HT-29 (cell line): Measurements from ENCODE around the gene C2CD2. TPM values are rescaled to one million over a fixed set of nuclear protein-coding genes. Genes with fewer than 3 reads are reported as not detected.

Experiments
- DNase-seq: peaks from one replicate; pipeline ENCODE4 v3.0.0-alpha.2; 2015; ENCODE audit warnings: low spot score
- total RNA-seq: library from RNA; depleted of rRNA; stranded (reverse); fragments of >200 nt; shearing (Covaris generic); gene quantifications from 2 replicates; pipeline ENCODE4 v1.2.3, GENCODE V29; 2014

Gene C2CD2
- total RNA-seq, 1 experiment from 2014 or later: 10.6 TPM

DNA sequence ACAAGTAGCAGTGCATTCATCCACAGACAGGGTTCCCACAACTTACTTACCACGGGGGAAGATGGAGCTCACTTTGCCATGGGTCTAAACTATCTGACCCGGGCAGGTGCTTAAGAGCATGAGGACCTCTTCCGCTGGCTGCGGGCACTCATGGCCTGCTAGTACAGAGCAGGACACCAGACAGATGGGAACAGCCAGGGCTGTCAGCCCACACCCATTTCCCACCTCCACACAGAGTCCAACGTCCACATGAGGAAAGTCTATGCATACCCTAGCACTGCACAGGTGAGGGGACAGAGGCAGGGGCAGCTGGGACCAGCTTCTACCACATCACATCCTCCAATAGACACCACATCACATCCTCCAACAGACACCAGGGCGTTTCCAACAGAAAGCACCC lies 38.9 kb downstream of the C2CD2 start:
- DNase-seq: no peak

GRCh38 chr21:41914358-41914757 lies 39.5 kb downstream of the C2CD2 start:
- no peak for DNase-seq

DNA sequence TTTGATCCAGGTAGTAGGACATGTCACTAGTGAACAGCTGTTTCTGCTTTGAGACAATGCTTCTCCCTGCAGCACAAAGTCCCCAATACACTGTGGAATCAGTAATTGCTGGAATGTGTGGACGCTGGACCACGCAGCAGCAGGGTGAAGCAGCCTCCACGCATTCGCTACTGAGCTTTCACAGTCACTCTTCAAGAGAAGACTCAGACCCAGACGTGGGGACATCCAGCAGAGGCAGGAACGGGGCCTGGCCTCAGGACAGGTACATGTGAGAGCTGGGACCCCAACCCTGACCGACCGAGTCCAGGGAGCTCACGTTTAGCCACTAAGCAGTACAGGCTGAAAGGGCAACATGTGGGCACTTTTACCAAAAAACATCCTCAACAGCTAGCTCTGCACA lies 40.6 kb downstream of the C2CD2 start:
- no peak for DNase-seq

- no peak for DNase-seq
Observed at GRCh38 chr21:41908829-41909228, 45.0 kb downstream of the C2CD2 start.

DNA sequence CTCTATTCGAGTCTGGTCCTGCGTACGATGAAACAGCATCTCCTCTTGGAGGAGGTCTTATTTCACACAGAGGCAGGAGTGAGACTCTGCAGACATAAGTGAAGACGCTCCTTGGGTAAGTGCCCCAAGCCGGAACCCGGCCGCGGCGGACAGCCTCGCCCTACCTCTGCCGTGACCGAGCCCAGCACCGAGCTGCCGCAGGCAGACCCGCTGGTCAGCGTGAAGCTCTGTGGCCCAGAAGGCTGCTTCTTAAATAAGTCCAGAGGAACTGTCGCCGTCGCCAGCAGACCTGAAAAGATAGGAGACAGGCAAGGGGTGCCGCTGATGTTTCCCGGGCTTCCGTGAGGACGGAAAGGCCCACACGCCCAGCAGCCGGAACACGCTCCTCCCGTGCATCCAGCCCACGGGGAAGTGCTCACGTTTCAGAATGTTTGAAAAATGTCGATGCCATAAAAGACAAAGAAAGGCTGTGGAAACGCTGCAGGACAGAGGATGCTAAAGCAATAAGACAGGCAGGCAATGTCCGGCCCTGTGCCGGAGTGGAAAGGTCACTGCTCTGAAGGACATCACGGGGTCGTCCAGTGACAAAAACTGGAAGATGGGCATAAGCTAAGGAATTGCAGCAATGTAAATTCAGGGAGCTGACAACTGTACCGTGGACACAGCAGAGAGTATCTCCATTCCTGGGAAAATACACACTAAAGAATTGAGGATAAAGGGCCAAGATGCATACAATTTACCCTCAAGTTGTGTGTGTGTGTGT lies 46.1 kb downstream of the C2CD2 start:
- DNase-seq: no peak

DNA sequence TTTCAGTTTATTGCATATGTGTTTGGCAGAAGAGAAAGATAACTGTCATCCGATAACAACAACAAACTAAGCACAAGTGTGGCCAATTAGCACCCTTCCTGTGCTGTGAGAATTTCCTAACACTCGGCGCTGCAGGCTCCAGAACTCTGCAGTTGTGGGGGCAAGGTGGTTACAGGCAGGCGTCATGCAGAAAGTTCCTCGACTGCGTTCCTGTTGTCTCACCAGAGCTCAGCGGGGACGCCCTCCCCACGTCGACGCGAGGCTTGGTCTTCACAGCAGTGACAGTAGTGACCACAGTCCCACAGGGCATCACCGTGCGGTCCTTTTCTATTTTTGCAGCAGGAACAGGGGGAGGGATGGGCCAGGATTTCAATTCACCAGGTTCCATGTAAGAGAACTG lies 47.0 kb downstream of the C2CD2 start:
- no peak for DNase-seq

DNA sequence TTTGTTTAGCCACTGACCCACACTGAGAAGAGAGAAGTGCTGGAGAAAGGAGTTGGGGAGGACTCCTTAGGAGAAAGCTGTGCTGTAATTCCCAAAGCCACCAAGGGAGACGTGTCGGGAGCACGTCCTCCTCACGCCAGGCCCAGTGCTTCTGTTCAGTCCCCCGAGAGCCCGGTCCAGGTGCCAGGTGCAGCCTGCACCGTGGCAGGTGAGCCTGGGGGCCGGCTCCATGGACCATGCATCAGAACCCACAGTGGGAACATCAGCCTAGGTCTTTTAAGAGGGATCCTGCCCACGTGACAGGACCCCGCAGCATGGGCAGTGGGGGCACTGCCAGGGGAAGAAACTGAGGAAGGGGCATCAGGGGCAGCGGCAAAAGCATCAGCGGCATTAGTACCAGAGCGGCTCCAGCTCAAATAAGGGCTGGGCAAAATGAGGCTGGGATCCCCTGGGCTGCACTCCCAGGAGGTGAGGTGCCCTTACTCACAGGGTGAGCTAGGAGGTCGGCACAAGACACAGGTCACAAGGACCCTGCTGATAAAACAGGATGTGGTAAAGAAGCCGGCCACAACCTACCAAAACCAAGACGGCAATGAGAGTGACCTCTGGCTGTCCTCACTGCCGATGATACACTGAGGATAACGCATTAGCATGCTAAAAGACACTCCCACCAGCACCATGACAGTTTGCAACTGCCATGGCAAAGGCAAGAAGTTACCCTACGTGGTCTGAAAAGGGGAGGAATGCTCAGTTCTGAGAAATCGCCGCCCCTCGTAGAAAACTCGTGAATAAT lies 50.1 kb downstream of the C2CD2 start:
- DNase-seq: no peak

- DNase-seq: no peak
Observed at GRCh38 chr21:41902946-41903345, 50.9 kb downstream of the C2CD2 start.

GRCh38 chr21:41901782-41902181 lies 52.0 kb downstream of the C2CD2 start:
- DNase-seq: no peak

DNA sequence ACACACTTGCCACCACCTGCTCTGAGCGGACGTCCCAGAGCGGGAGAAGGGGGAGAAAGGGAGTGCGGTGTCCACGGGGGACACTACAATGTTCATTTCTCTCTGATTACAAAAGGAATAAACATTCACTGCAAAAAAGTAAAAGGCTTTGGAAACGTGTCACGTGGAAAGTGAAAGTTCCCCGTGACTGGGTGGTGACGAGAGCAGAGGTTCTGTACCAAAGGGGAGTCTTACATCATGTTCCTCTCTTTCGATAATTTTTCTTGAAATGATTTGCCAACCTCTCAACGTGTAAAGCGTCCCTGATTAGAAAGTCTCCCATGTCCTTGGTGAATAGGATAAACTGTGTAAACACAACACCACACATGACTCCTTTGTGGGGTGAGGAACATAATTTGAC lies 52.7 kb downstream of the C2CD2 start:
- DNase-seq: no peak

DNA sequence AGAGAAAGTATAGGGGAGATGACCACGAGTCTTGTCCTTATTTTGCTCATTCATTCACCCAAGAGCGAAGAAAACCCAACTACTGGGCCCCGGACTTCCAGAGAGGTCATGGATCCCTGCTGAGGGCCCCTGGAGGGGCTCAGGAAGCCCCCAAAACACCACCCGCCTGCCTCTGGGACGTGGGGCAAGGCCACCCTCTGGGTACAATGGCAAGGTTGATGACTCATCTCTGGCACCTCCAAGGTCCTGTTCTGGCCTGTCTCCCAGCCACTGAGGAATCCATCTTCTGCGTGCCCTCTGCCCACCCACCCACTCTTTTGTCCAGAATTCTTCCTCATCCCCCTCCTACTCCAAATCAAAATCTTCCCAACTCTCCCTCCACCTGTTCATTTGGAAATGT lies 53.4 kb downstream of the C2CD2 start:
- no peak for DNase-seq

DNA sequence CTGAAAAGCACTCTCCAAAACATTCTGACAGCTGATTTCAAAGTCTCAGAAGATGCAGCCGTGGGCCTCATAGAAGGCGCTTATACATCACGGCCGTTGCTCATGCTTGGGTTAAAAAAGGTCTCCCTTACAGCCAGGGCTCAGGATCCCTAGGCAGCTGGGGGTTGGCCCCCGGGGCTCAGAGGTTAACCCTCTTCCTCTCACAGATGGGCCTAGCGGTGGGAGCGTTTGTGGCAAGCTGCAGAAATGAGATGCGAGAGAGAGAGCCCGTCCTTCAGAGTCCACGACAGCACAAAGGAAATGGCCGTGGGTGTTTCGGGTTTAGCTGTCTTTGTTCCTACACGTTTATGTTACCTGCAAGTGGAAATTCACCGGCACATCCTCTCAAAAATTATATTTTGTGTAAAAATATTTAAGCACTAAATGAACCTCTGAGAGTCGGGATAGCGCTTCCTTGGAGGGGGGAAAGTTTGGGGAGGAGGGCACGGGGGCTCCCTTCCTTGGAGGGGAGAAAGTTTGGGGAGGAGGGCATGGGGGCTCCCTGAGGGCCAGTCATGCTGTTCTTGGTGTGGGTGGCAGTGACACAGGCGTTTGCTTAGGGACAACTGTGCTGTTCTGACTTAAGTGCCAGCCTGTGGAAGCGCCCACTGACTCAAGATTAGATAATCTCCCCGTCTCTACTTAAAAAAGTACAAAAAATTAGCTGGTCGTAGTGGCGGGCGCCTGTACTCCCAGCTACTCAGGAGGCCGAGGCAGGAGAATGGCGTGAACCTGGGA lies 54.2 kb downstream of the C2CD2 start:
- DNase-seq: no peak

DNA sequence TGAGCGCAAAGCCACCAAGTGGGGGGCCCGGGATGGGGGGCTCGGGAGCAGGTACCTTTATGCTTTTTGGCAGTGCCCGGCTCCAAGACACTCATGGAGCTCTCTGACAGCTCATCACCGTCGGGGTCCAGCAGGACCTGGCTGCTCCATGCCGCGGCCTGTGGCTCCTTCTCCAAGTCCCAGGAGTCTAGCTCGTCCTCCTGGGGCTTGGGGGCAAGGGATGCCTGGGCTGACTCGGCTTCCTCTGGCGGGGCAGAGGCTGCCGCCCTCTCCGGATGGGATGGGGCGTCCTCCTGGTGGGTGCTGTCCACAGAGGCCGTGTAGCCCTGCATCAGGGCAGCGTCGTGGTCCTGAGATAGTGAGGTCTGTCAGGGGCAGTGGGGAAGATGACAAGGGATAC lies 54.8 kb downstream of the C2CD2 start:
- no peak for DNase-seq

DNA sequence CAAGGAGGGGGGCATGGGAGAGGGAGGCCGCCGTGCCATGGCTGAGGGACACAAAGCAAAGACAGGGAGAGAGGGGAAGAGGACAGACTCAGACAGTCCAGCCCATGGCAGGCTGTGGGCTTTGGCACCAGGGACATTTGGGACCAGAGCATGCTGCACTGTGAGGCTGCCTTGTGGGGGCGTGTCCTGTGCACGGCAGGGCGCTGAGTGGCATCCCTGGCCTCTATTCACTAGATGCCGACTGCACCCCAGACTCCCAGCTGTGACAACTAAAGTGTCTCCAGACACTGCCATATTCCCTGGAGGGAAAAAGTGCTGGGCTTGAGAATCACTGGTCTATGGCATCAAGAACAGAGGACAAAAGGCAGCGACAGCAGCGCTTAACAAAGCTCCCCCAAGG lies 56.1 kb downstream of the C2CD2 start:
- DNase-seq: no peak

- DNase-seq: no peak
Observed at GRCh38 chr21:41897047-41897669, 56.7 kb downstream of the C2CD2 start.

- DNase-seq: no peak
Observed at GRCh38 chr21:41895643-41896493, 58.0 kb downstream of the C2CD2 start.

DNA sequence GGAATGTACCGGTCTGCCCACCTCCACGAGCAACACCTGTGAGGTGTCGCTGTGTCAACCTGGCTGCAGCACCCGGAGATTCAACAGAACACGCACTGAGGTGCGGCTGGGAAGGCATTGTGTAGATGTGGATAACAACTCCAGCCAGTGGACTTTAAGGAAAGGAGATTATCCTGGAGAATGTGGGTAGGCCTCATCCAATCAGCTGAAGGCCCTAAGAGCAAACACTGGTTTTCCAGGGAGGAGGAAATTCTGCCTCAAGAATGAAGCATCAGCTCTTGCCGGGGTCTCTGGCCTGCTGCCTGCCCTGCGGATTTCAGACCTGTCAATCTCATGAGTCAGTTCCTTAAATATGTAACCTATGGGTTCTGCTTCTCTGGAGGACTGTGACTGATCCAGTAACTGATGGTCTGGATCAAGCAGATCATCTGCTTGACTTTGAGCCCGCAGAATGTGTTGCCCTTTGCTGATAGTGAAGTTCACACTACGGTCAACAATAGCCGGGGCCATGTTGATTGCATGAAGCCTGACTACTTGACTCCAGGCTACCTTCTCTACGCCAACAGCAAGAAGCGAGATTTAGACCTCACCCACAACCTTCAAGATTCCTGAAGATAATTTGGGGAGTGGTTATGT lies 58.8 kb downstream of the C2CD2 start:
- no peak for DNase-seq

- DNase-seq: no peak
Observed at GRCh38 chr21:41894511-41894910, 59.3 kb downstream of the C2CD2 start.

GRCh38 chr21:41892726-41893125 lies 61.1 kb downstream of the C2CD2 start:
- DNase-seq: no peak

DNA sequence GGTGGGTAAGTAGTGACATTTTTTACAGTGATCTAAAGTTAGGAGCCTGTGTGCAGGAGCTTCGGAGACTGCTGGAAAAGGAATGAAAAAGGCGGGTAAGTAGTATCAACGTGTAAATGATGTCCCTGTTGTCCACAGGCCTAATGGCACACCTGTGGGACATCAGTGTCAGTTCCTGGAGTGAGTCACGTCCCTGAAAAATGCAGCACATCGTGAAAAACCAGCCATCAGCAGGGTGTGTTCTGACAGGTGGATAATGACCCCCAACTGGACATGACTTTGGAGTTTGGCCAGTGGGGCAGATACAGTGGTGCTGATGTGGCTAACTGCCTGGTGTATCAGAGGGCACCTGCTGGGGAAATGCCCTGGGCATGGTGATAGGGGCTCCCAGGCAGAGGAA lies 62.7 kb downstream of the C2CD2 start:
- DNase-seq: peak; percentile 3
